GM19023 (cell line): ENCODE results near the gene GTF3A.
"Not testable (repeated sequence)": the region's sequence is repeated elsewhere in the genome, so short reads cannot be mapped to it uniquely, and the experiment has no call there.

Experiments
- ATAC-seq: cut with Tn5 transposase; IDR thresholded peaks from one replicate; pipeline ENCODE4 v1.9.1; 2021; ENCODE audit warnings: mild to moderate bottlenecking, moderate library complexity; ENCODE audit not compliant: unreplicated experiment

GTF3A gene

GRCh38 chr13:27424246-27425157 is at the start of gene GTF3A:
GTF3A (plus strand) TSS chr13:27424619.
- ATAC-seq = peak; percentile 69

GRCh38 chr13:27374650-27375049 is 49.8 kb upstream of the GTF3A start:
- no peak for ATAC-seq

- ATAC-seq = no peak
These were observed 48.6 kb upstream of the GTF3A start for GRCh38 chr13:27375686-27376326.

GRCh38 chr13:27379126-27379525 is 45.3 kb upstream of the GTF3A start:
- ATAC-seq = no peak

GRCh38 chr13:27379694-27380641 is 44.5 kb upstream of the GTF3A start:
- no peak for ATAC-seq

GRCh38 chr13:27381601-27382000 is 42.8 kb upstream of the GTF3A start:
- ATAC-seq = no peak

- no peak for ATAC-seq
These were observed 41.1 kb upstream of the GTF3A start for GRCh38 chr13:27383104-27383921.

GRCh38 chr13:27384285-27384684 is 40.1 kb upstream of the GTF3A start:
- ATAC-seq = no peak

GRCh38 chr13:27388241-27388640 is 36.2 kb upstream of the GTF3A start:
- no peak for ATAC-seq

GRCh38 chr13:27389891-27390290 is 34.5 kb upstream of the GTF3A start:
- ATAC-seq = no peak

GRCh38 chr13:27391471-27391870 is 32.9 kb upstream of the GTF3A start:
- ATAC-seq = no peak

GRCh38 chr13:27393101-27393500 is 31.3 kb upstream of the GTF3A start:
- no peak for ATAC-seq

GRCh38 chr13:27395007-27395510 is 29.4 kb upstream of the GTF3A start:
- ATAC-seq = no peak

- no peak for ATAC-seq
These were observed 28.1 kb upstream of the GTF3A start for GRCh38 chr13:27396252-27396846.

- ATAC-seq = no peak
These were observed 26.1 kb upstream of the GTF3A start for GRCh38 chr13:27398360-27398759.

GRCh38 chr13:27400405-27400804 is 24.0 kb upstream of the GTF3A start:
- not testable (repeated sequence) for ATAC-seq

- ATAC-seq = no peak
These were observed 23.2 kb upstream of the GTF3A start for GRCh38 chr13:27401210-27401609.

GRCh38 chr13:27403203-27403678 is 21.2 kb upstream of the GTF3A start:
- ATAC-seq = no peak

- no peak for ATAC-seq
These were observed 20.6 kb upstream of the GTF3A start for GRCh38 chr13:27403727-27404385.
